IMR-90 (cell line): ENCODE results near the gene INAVA. TPM values are rescaled to one million over a fixed set of nuclear protein-coding genes. Genes with fewer than 3 reads are reported as not detected.

Experiments
- ATAC-seq: fragments of 200-7000 bp; cut with Tn5 transposase; 2 replicates; pipeline ENCODE4 v1.9.1; 2020; ENCODE audit warnings: low read depth, mild to moderate bottlenecking, moderate library complexity
- BruUV-seq: library from RNA; stranded (reverse); fragments of 400-500 nt; replicated peaks from 2 replicates; lab custom pipeline; 2021; lab: Mats Ljungman, UMichigan
- CTCF ChIA-PET: fragments of 300-600 bp; formaldehyde crosslinking; extraction: SDS; loops from one replicate; lab custom pipeline; 2021; ENCODE audit warnings: antibody characterized with exemption; lab: Yijun Ruan, JAX
- POLR2A ChIA-PET: fragments of 300-600 bp; sonication (Branson Sonifier 250); formaldehyde crosslinking; loops from one replicate; lab custom pipeline; 2022; ENCODE audit warnings: antibody characterized with exemption; ENCODE audit not compliant: unreplicated experiment; lab: Charles Lee
- DNase-seq: peaks from one replicate; pipeline ENCODE4 v3.0.0; 2013
- H2AFZ ChIP-seq: replicated peaks from 2 replicates; pipeline ENCODE3; 2013; ENCODE audit warnings: low read length, mild to moderate bottlenecking; ENCODE audit not compliant: poor library complexity
- H2AK5ac ChIP-seq: 2 replicates; pipeline ENCODE4 v1.6.1; 2013; ENCODE audit warnings: low read depth, low read length, inconsistent platforms
- H2AK9ac ChIP-seq: replicated peaks from 2 replicates; pipeline ENCODE3; 2013; ENCODE audit warnings: mild to moderate bottlenecking, low read depth, low read length, moderate library complexity; ENCODE audit not compliant: poor library complexity
- H2BK120ac ChIP-seq: 2 replicates; pipeline ENCODE4 v1.6.1; 2013; ENCODE audit warnings: low read depth, low read length, inconsistent platforms
- H2BK15ac ChIP-seq: 3 replicates; pipeline ENCODE4 v1.6.1; 2013; ENCODE audit warnings: low read depth, low read length, inconsistent platforms
- H2BK20ac ChIP-seq: 2 replicates; pipeline ENCODE4 v1.6.1; 2013; ENCODE audit warnings: low read depth, mild to moderate bottlenecking, inconsistent platforms, low read length, moderate library complexity
- H2BK5ac ChIP-seq: 2 replicates; pipeline ENCODE4 v1.6.1; 2013; ENCODE audit warnings: mild to moderate bottlenecking, low read depth, low read length, inconsistent platforms; ENCODE audit not compliant: poor library complexity, severe bottlenecking
- H3K14ac ChIP-seq: replicated peaks from 2 replicates; pipeline ENCODE4 v1.6.1; 2013; ENCODE audit warnings: low read depth, low read length, inconsistent platforms
- H3K18ac ChIP-seq: 2 replicates; pipeline ENCODE4 v1.6.1; 2013; ENCODE audit warnings: low read depth, low read length, control low read depth
- H3K23ac ChIP-seq: 2 replicates; pipeline ENCODE4 v1.6.1; 2013; ENCODE audit warnings: low read depth, low read length, inconsistent platforms
- H3K27ac ChIP-seq: 2 replicates; pipeline ENCODE4 v1.5.1; 2013; ENCODE audit warnings: mild to moderate bottlenecking, control low read depth, low read length; ENCODE audit not compliant: insufficient read depth
- H3K27me3 ChIP-seq: 2 replicates; pipeline ENCODE4 v1.6.1; 2013; ENCODE audit warnings: low read length; ENCODE audit not compliant: control insufficient read depth, insufficient read depth
- H3K36me3 ChIP-seq: 2 replicates; pipeline ENCODE4 v1.6.1; 2013; ENCODE audit warnings: low read length, mixed read lengths; ENCODE audit not compliant: control insufficient read depth, insufficient read depth
- H3K4ac ChIP-seq: 2 replicates; pipeline ENCODE4 v1.6.1; 2013; ENCODE audit warnings: low read depth, low read length, inconsistent platforms
- H3K4me1 ChIP-seq: 2 replicates; pipeline ENCODE4 v1.6.1; 2013; ENCODE audit warnings: low read length, mixed read lengths; ENCODE audit not compliant: control insufficient read depth, insufficient read depth
- H3K4me2 ChIP-seq: 2 replicates; pipeline ENCODE4 v1.6.1; 2013; ENCODE audit warnings: low read depth, mild to moderate bottlenecking, control low read depth, low read length, moderate library complexity
- H3K4me3 ChIP-seq: 2 replicates; pipeline ENCODE4 v1.5.1; 2013; ENCODE audit warnings: low read depth, mild to moderate bottlenecking, control low read depth, low read length, moderate library complexity; ENCODE audit not compliant: insufficient read depth
- H3K56ac ChIP-seq: 2 replicates; pipeline ENCODE4 v1.6.1; 2013; ENCODE audit warnings: low read length, inconsistent platforms; ENCODE audit not compliant: insufficient read depth; ENCODE audit errors: extremely low read depth
- H3K79me1 ChIP-seq, 2 experiments: 2 replicates each; pipeline ENCODE4 v1.6.1; 2013; ENCODE audit warnings: low read length in 2 of 2, inconsistent platforms in 1 of 2, low read depth in 1 of 2
- H3K9ac ChIP-seq: 2 replicates; pipeline ENCODE4 v1.6.1; 2013; ENCODE audit warnings: low read depth, low read length, control low read depth
- H3K9me1 ChIP-seq: 2 replicates; pipeline ENCODE4 v1.6.1; 2013; ENCODE audit warnings: low read length, inconsistent platforms; ENCODE audit not compliant: insufficient read depth
- H3K9me3 ChIP-seq: 2 replicates; pipeline ENCODE4 v1.6.1; 2013; ENCODE audit warnings: low read length; ENCODE audit not compliant: control insufficient read depth, insufficient read depth
- H4K20me1 ChIP-seq: 2 replicates; pipeline ENCODE4 v1.6.1; 2013; ENCODE audit warnings: low read length, inconsistent platforms; ENCODE audit not compliant: insufficient read depth
- H4K5ac ChIP-seq: 2 replicates; pipeline ENCODE4 v1.6.1; 2013; ENCODE audit warnings: mild to moderate bottlenecking, low read depth, low read length, control low read depth
- H4K8ac ChIP-seq, 2 experiments: 2 replicates each; pipeline ENCODE4 v1.6.1; 2013; ENCODE audit warnings: low read depth in 2 of 2, low read length in 2 of 2, control low read depth in 1 of 2, inconsistent platforms in 1 of 2
- H4K91ac ChIP-seq: 2 replicates; pipeline ENCODE4 v1.6.1; 2013; ENCODE audit warnings: low read depth, low read length, inconsistent platforms; ENCODE audit not compliant: insufficient read depth
- BHLHE40 ChIP-seq: fragments of 150-350 bp; IDR thresholded peaks from 2 replicates; pipeline ENCODE4 v1.6.1; 2016; ENCODE audit warnings: mild to moderate bottlenecking, low read depth, low read length
- CEBPB ChIP-seq: IDR thresholded peaks from 2 replicates; pipeline ENCODE4 v1.6.1; 2012; ENCODE audit warnings: low read depth, low read length, improper control_type of control experiment
- CHD1 ChIP-seq: IDR thresholded peaks from 2 replicates; pipeline ENCODE4 v1.6.1; 2012; ENCODE audit warnings: low read depth, low read length, improper control_type of control experiment
- FOS ChIP-seq: fragments of 150-350 bp; IDR thresholded peaks from 2 replicates; pipeline ENCODE4 v1.6.1; 2016; ENCODE audit warnings: low read depth, low read length
- MAFK ChIP-seq: IDR thresholded peaks from 2 replicates; pipeline ENCODE4 v1.6.1; 2012; ENCODE audit warnings: low read depth, low read length, improper control_type of control experiment
- MXI1 ChIP-seq: IDR thresholded peaks from 2 replicates; pipeline ENCODE4 v1.6.1; 2012; ENCODE audit warnings: low read depth, mild to moderate bottlenecking, low read length, moderate library complexity, borderline replicate concordance
- RAD21 ChIP-seq: IDR thresholded peaks from 2 replicates; pipeline ENCODE4 v1.6.1; 2012; ENCODE audit warnings: low read length, improper control_type of control experiment
- SMC3 ChIP-seq: fragments of 150-350 bp; IDR thresholded peaks from 2 replicates; pipeline ENCODE4 v1.6.1; 2016; ENCODE audit warnings: low read depth, mild to moderate bottlenecking, antibody characterized with exemption, low read length, moderate library complexity
- WGBS, 2 experiments: methylation state at CpG; one replicate each; pipeline versions ENCODE4 v1.1.5 to v1.1.7; 2013; ENCODE audit warnings: missing lambda C conversion rate in 2 of 2; ENCODE audit not compliant: insufficient read length in 1 of 2; ENCODE audit errors: extremely low coverage in 2 of 2; 5-methylcytosine and 5-hydroxymethylcytosine counted together
- dilution Hi-C: fragments of 300-500 bp; cut with HindIII; formaldehyde crosslinking; loops from one replicate; pipeline ENCODE4 v1.14.3; 2018; ENCODE audit warnings: low sequenced_read_pairs; ENCODE audit not compliant: unreplicated experiment
- in situ Hi-C: fragments of 300-500 bp; cut with MboI; formaldehyde crosslinking; loops from 3 replicates; pipeline ENCODE4 v1.14.3; 2019; ENCODE audit warnings: low sequenced_read_pairs, inconsistent platforms, mixed read lengths
- intact Hi-C: fragments of 100-400 bp; cut with micrococcal nuclease; formaldehyde crosslinking; loops from 2 replicates; pipeline ENCODE4 v1.10.0; 2022
- polyA plus RNA-seq, 3 experiments: library from polyadenylated mRNA; depleted of rRNA; stranded (reverse); fragments of >200 nt; gene quantifications; 2 replicates each; pipeline ENCODE4 v1.2.3, GENCODE V29; 2012; ENCODE audit warnings: low replicate concordance in 1 of 3
- total RNA-seq: library from RNA; depleted of rRNA; stranded (reverse); fragments of >200 nt; gene quantifications from 2 replicates; pipeline ENCODE4 v1.2.3, GENCODE V29; 2012

Gene INAVA
- total and polyA plus RNA-seq, 2 of the 4 experiments (the other 2 are of a cell fraction), result under 0.01 to 0.07 TPM

GRCh38 chr1:200922406-200922805 lies 27.7 kb downstream of the INAVA start:
- intact Hi-C loops, result no loop called here
- H3K9me1 ChIP-seq, result no peaks in the 10 kb centered on the region
- H2AK5ac ChIP-seq, result no peak overlapping the region
- H3K9me3 ChIP-seq, result no peaks in the 10 kb centered on the region
- no peak overlapping the region for H3K9ac ChIP-seq
- no peak overlapping the region for H4K8ac ChIP-seq
- no peaks in the 10 kb centered on the region for H4K20me1 ChIP-seq
- no peak overlapping the region for H3K27ac ChIP-seq
- dilution Hi-C loops, result no loop called here
- no peak overlapping the region for H2AK9ac ChIP-seq
- H3K4ac ChIP-seq, result no peak overlapping the region
- no peaks in the 10 kb centered on the region for H3K4me1 ChIP-seq
- no peak overlapping the region for H2BK15ac ChIP-seq
- DNase-seq (no peak), ATAC-seq (no peak)
- no peak overlapping the region for H3K56ac ChIP-seq
- no peak overlapping the region for H3K14ac ChIP-seq
- no TSS peak for BruUV-seq
- peaks cover 21% of the 10 kb centered on the region for H3K27me3 ChIP-seq
- H4K5ac ChIP-seq, result no peak overlapping the region
- H2BK5ac ChIP-seq, result no peak overlapping the region
- in situ Hi-C loops, result no loop called here
- WGBS, 2 experiments, result no CpG with 5 or more reads among the region's 2 CpGs
- CTCF ChIA-PET, result no interaction called here
- peak overlapping the region; percentile 24 for H2AFZ ChIP-seq
- no peak for TF ChIP-seq RAD21
- TF ChIP-seq SMC3, result no peak
- TF ChIP-seq CEBPB, result no peak
- TF ChIP-seq BHLHE40, result no peak
- no peak for TF ChIP-seq CHD1
- TF ChIP-seq FOS, result no peak
- no peak for TF ChIP-seq MXI1
- TF ChIP-seq MAFK, result no peak
- no peak overlapping the region for H3K4me2 ChIP-seq
- no peak overlapping the region for H2BK120ac ChIP-seq
- H3K36me3 ChIP-seq, result no peaks in the 10 kb centered on the region
- H3K79me1 ChIP-seq, result no peaks in the 10 kb centered on the region
- no peak overlapping the region for H4K91ac ChIP-seq
- no peak overlapping the region for H3K18ac ChIP-seq
- POLR2A ChIA-PET, result no interaction called here
- no peak overlapping the region for H2BK20ac ChIP-seq
- no peak overlapping the region for H3K23ac ChIP-seq
- H3K4me3 ChIP-seq, result no peak overlapping the region
